Measurements from ENCODE around the gene HBP1. TPM values are rescaled to one million over a fixed set of nuclear protein-coding genes. Genes with fewer than 3 reads are reported as not detected.

Gene HBP1
- total RNA-seq, 1 donor from 2014 or later, result 53.0 TPM

- Mint-ChIP-seq H3K4me1 (ENCODE audit: low read depth) (peaks cover 23% of the 10 kb centered on the region), H3K27ac (peak overlapping the region; percentile 100), H3K27me3 (no peaks in the 10 kb centered on the region), H3K4me3 (ENCODE audit: low read depth) (peak overlapping the region; percentile 95), H3K9me3 (ENCODE audit: low read depth) (no peaks in the 10 kb centered on the region), H3K36me3 (ENCODE audit: insufficient read depth) (no peaks in the 10 kb centered on the region)
- no peak for DNase-seq (ENCODE audit: low spot score, unreplicated experiment)
- no peak for TF ChIP-seq CTCF (IDR thresholded peaks at IDR 0.05; ENCODE audit: unreplicated experiment)
Measured at GRCh38 chr7:107166736-107167426, 1.9 kb upstream of the HBP1 start.

- DNase-seq (ENCODE audit: low spot score, unreplicated experiment), result no peak
- Mint-ChIP-seq H3K4me3 (ENCODE audit: low read depth) (peak overlapping the region; percentile 95), H3K27ac (peak overlapping the region; percentile 100), H3K9me3 (ENCODE audit: low read depth) (no peaks in the 10 kb centered on the region), H3K36me3 (ENCODE audit: insufficient read depth) (no peaks in the 10 kb centered on the region), H3K27me3 (no peaks in the 10 kb centered on the region), H3K4me1 (ENCODE audit: low read depth) (peaks cover 23% of the 10 kb centered on the region)
- TF ChIP-seq CTCF (IDR thresholded peaks at IDR 0.05; ENCODE audit: unreplicated experiment), result peak; percentile 61
Measured at GRCh38 chr7:107167483-107168232, 1.1 kb upstream of the HBP1 start.

- Mint-ChIP-seq H3K27ac (peak overlapping the region; percentile 100), H3K36me3 (ENCODE audit: insufficient read depth) (peaks cover 1% of the 10 kb centered on the region), H3K4me3 (ENCODE audit: low read depth) (peak overlapping the region; percentile 95), H3K9me3 (ENCODE audit: low read depth) (no peaks in the 10 kb centered on the region), H3K27me3 (no peaks in the 10 kb centered on the region), H3K4me1 (ENCODE audit: low read depth) (peaks cover 27% of the 10 kb centered on the region)
- DNase-seq (ENCODE audit: low spot score, unreplicated experiment), result peak; percentile 94
- no peak for TF ChIP-seq CTCF (IDR thresholded peaks at IDR 0.05; ENCODE audit: unreplicated experiment)
Measured at GRCh38 chr7:107169120-107170050, 582 bp downstream of the HBP1 start.

- DNase-seq (ENCODE audit: low spot score, unreplicated experiment), result no peak
- Mint-ChIP-seq H3K9me3 (ENCODE audit: low read depth) (no peaks in the 10 kb centered on the region), H3K4me1 (ENCODE audit: low read depth) (peaks cover 28% of the 10 kb centered on the region), H3K36me3 (ENCODE audit: insufficient read depth) (peaks cover 1% of the 10 kb centered on the region), H3K27ac (peak overlapping the region; percentile 100), H3K4me3 (ENCODE audit: low read depth) (peak overlapping the region; percentile 95), H3K27me3 (no peaks in the 10 kb centered on the region)
- no peak for TF ChIP-seq CTCF (IDR thresholded peaks at IDR 0.05; ENCODE audit: unreplicated experiment)
Measured at GRCh38 chr7:107170051-107170915, 1.5 kb downstream of the HBP1 start.
